Glutamatergic neuron (in vitro differentiated cells): ENCODE data around the gene LGR4. TPM values are rescaled to one million over a fixed set of nuclear protein-coding genes. Genes with fewer than 3 reads are reported as not detected.

ENCODE experiments used
- DNase-seq: peaks from one replicate; pipeline ENCODE4 v3.0.0; 2022
- H3K27ac Mint-ChIP-seq: one replicate; pipeline ENCODE4 v1.8.0; 2020; ENCODE audit warnings: mild to moderate bottlenecking, mixed read lengths, inconsistent platforms; ENCODE audit not compliant: unreplicated experiment
- H3K27me3 Mint-ChIP-seq: one replicate; pipeline ENCODE4 v1.8.0; 2020; ENCODE audit warnings: mild to moderate bottlenecking, moderate library complexity, mixed read lengths, inconsistent platforms; ENCODE audit not compliant: unreplicated experiment
- H3K36me3 Mint-ChIP-seq: one replicate; pipeline ENCODE4 v1.8.0; 2020; ENCODE audit warnings: mild to moderate bottlenecking, mixed read lengths, inconsistent platforms; ENCODE audit not compliant: unreplicated experiment
- H3K4me1 Mint-ChIP-seq: one replicate; pipeline ENCODE4 v1.8.0; 2020; ENCODE audit warnings: mild to moderate bottlenecking, low read depth, mixed read lengths, inconsistent platforms; ENCODE audit not compliant: unreplicated experiment
- H3K4me3 Mint-ChIP-seq: one replicate; pipeline ENCODE4 v1.8.0; 2020; ENCODE audit warnings: mild to moderate bottlenecking, mixed read lengths, inconsistent platforms; ENCODE audit not compliant: unreplicated experiment
- H3K9me3 Mint-ChIP-seq: one replicate; pipeline ENCODE4 v1.8.0; 2020; ENCODE audit warnings: mild to moderate bottlenecking, moderate library complexity, mixed read lengths, inconsistent platforms; ENCODE audit not compliant: unreplicated experiment
- total RNA-seq: library from RNA; stranded (reverse); fragmentation: NEBNext Ultra II Directional; extraction: Animal tissue kit (Norgen Biotek cat#: 25700); gene quantifications from one replicate; pipeline ENCODE4 v1.2.1, GENCODE V29; 2021; ENCODE audit not compliant: unreplicated experiment
- TF ChIP-seq, protein P1 (sequence below): fragments of 200-600 bp; sonication (generic); IDR thresholded peaks from one replicate; pipeline ENCODE4 v1.5.0; 2021; ENCODE audit not compliant: partially characterized antibody, unreplicated experiment

LGR4 gene
- total RNA-seq, 1 donor from 2014 or later, result 87.1 TPM

DNA sequence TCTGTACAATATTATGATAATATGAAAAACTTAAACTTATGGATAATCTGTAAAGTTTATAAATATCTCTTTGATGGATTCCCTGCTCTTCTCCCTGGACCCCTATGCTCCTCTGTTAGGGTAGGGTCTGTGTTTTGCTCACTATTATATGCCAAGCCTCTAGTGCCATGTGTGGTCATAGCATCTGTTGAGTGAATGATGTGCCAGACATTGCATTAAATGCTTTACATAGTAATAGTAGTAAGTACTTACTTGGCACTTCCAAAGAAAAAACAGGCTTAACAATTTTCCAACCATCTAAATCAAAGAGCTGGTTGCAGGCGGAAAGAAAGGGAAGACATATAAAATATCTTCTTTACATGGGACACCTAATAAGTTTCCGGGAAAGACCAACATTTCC lies 46.8 kb downstream of the LGR4 start:
- Mint-ChIP-seq H3K9me3 (peaks cover 10% of the 10 kb centered on the region), H3K4me1 (peaks cover 51% of the 10 kb centered on the region), H3K4me3 (no peak overlapping the region), H3K27ac (no peak overlapping the region), H3K27me3 (no peaks in the 10 kb centered on the region), H3K36me3 (no peaks in the 10 kb centered on the region)
- DNase-seq, result no peak
- TF ChIP-seq, protein P1, sequence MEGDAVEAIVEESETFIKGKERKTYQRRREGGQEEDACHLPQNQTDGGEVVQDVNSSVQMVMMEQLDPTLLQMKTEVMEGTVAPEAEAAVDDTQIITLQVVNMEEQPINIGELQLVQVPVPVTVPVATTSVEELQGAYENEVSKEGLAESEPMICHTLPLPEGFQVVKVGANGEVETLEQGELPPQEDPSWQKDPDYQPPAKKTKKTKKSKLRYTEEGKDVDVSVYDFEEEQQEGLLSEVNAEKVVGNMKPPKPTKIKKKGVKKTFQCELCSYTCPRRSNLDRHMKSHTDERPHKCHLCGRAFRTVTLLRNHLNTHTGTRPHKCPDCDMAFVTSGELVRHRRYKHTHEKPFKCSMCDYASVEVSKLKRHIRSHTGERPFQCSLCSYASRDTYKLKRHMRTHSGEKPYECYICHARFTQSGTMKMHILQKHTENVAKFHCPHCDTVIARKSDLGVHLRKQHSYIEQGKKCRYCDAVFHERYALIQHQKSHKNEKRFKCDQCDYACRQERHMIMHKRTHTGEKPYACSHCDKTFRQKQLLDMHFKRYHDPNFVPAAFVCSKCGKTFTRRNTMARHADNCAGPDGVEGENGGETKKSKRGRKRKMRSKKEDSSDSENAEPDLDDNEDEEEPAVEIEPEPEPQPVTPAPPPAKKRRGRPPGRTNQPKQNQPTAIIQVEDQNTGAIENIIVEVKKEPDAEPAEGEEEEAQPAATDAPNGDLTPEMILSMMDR, result no peak

DNA sequence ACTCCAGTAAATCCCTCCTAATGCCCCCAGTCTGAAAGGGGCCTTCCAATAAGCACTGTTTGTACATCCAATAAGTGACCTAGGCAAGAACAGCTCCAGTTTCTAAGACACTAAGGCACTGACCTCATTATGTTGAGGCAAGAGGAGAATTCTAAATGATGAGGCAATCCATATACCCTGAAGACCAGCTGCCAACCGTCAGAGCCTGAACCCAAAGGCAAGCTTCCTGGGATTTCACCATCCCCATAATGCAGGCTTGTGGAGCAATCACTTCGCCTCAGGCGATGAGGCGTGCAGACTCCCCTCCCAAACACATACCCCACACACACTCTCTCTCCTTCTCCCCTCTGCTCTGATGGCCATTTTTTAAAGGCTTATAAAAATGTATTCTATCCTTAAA lies 49.5 kb downstream of the LGR4 start:
- peak overlapping the region; percentile 74 for H3K4me3 Mint-ChIP-seq
- no peaks in the 10 kb centered on the region for H3K27me3 Mint-ChIP-seq
- H3K36me3 Mint-ChIP-seq, result no peaks in the 10 kb centered on the region
- peaks cover 10% of the 10 kb centered on the region for H3K9me3 Mint-ChIP-seq
- H3K4me1 Mint-ChIP-seq, result peaks cover 66% of the 10 kb centered on the region
- TF ChIP-seq, protein P1, result no peak
- peak; percentile 80 for DNase-seq
- peak overlapping the region; percentile 96 for H3K27ac Mint-ChIP-seq

DNA sequence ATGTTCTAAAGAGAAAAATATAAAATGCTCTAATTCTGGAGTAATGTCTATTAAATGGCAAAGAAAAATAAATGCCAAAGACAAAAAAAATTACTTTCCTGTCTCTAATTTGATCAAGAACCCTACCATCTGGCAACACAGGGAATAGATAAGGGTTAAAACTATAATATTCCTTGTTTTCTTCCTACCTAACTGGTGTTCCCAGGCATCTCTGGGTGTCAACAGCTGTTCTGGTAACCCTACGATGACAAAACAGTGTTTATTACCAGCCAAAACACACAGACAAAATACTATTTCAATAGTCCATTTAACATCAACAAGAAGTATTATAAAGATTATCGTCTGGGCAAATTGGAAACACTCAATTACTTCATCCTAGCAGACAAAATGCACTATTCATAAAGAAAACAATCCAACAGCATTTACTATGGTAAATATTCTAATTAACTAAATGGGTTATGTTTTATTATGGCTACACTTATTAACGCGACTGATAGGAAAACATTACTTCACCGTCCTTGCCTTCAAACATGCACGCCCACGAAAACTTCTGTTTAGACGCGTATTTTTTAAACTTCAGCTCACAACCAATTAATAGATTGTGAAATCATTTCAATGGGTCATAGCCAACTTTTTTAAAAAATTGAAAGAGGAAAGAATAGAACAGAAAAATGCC lies 50.6 kb downstream of the LGR4 start:
- H3K9me3 Mint-ChIP-seq, result peaks cover 11% of the 10 kb centered on the region
- peak overlapping the region; percentile 96 for H3K27ac Mint-ChIP-seq
- no peaks in the 10 kb centered on the region for H3K27me3 Mint-ChIP-seq
- no peaks in the 10 kb centered on the region for H3K36me3 Mint-ChIP-seq
- H3K4me1 Mint-ChIP-seq, result peaks cover 64% of the 10 kb centered on the region
- TF ChIP-seq, protein P1, result no peak
- H3K4me3 Mint-ChIP-seq, result peak overlapping the region; percentile 64
- no peak for DNase-seq

DNA sequence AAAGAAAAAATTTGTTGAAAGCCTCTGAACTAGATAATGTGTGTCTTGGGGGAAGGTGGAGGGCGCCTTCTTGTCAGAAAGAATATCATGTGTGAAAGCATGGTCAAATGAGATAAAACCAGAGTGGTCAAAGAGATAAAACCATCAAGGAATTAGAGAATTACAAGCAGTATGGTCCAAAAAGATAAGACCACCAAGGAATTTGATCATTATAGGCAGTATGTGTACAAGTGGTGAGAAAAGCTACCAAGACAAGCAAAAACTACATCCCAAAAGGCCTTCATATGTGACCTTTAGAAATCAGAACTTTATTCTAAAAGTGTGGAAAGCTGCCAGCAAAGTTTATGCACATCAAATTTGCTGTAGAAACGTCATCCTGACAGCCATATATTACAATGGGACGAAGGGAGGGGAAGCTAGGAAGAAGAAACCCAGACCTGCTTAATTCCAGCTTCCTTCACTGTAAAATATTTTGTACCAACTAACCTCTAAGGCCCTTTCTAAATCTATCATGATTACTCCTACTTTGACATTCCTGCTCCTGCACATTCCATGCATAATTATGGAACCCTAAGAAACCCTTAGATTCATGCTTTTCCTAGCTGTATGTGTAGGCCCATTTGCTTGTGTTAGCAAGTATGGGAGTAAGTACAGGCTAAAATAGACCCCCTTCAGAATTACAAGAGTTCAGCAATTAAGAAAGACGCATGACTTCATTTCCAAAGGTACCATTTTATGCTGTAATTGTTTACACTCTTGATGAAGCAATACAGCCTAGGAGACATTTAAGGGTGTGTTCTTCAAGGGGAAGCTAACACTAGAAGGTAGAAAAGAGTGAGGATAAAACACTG lies 51.6 kb downstream of the LGR4 start:
- H3K27me3 Mint-ChIP-seq, result no peaks in the 10 kb centered on the region
- TF ChIP-seq, protein P1, result no peak
- H3K36me3 Mint-ChIP-seq, result no peaks in the 10 kb centered on the region
- peaks cover 11% of the 10 kb centered on the region for H3K9me3 Mint-ChIP-seq
- no peak for DNase-seq
- H3K4me1 Mint-ChIP-seq, result peaks cover 72% of the 10 kb centered on the region
- peak overlapping the region; percentile 13 for H3K4me3 Mint-ChIP-seq
- peak overlapping the region; percentile 96 for H3K27ac Mint-ChIP-seq

DNA sequence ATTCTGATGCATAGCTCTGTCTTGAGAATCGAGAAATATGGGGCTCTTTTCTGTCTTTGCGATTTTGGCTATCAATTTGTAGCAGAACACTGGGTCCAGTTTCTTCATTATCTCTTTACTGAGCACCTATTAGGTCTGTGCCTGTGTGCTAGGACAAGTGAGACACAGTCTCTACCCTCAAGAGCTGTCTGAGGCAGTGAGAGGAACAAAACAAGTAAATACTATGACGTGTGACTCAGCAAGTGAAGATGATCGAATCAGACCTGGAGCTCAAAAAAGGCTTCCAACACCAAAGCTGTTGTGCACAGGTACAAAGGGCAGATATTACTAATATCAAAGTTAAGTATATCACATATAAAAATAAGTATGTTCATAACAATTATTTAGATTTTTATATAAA lies 52.4 kb downstream of the LGR4 start:
- Mint-ChIP-seq H3K4me1 (peaks cover 75% of the 10 kb centered on the region), H3K4me3 (no peak overlapping the region), H3K9me3 (peaks cover 10% of the 10 kb centered on the region), H3K36me3 (no peaks in the 10 kb centered on the region), H3K27me3 (no peaks in the 10 kb centered on the region), H3K27ac (peak overlapping the region; percentile 35)
- TF ChIP-seq, protein P1, result no peak
- no peak for DNase-seq
